Gastroesophageal sphincter (tissue), 3 donors: ENCODE results near the gene GNG12.

Source experiments
- CTCF ChIP-seq, 4 experiments: fragments of 200-600 bp in 2 of 4; fragments of 450-650 bp in 2 of 4; sonication (generic) in 1 of 4; IDR thresholded peaks; one replicate each; pipeline ENCODE4 v1.5.1; 2017 to 2019; ENCODE audit warnings: antibody characterized with exemption in 4 of 4, mild to moderate bottlenecking in 2 of 4, moderate library complexity in 2 of 4
- EP300 ChIP-seq: sonication (generic); formaldehyde crosslinking; IDR thresholded peaks from one replicate; pipeline ENCODE4 v1.6.1; 2017; ENCODE audit warnings: antibody characterized with exemption, mild to moderate bottlenecking

GRCh38 chr1:67818725-67819301, 14.5 kb downstream of the GNG12 start:
- no peak for TF ChIP-seq EP300
- TF ChIP-seq CTCF (IDR thresholded peaks at IDR 0.05), result no peak
